ENCODE data around the gene CAMK4.

DNA sequence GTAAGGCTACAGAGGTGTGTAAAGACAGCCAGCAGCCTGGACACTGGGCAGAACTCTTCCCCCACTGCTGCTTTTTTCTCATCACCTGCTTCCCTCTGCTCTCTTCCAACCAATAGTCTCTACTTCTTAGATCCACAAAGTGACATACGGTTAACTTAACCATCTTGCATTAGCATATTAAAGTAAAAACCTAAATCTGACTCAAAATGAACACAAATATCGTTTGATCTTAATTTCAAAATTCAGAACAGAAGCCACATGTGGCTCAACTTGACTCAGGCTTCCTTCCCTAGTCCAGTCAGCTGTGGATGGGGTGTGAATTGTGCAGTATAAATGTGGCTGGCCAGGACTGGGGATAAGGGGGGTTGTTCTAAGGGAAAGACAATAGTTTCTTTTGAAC is 173.8 kb downstream of the CAMK4 start:
- TF ChIP-seq EZH2 (IDR thresholded peaks at IDR 0.05; ENCODE audit: insufficient read depth, low read length) (no peak), CTCF (IDR thresholded peaks at IDR 0.05; ENCODE audit: insufficient read depth, low read depth, low read length) (no peak)
